SK-N-MC (cell line): ENCODE results near the gene IGIP.

ENCODE experiments used
- DNase-seq: peaks from one replicate; pipeline ENCODE4 v3.0.0-alpha.2; 2011; ENCODE audit warnings: low read depth, low spot score
- H3K27ac ChIP-seq: fragments of 200-600 bp; sonication (generic); 2 replicates; pipeline ENCODE4 v1.5.1; 2016; ENCODE audit warnings: mixed run types
- H3K36me3 ChIP-seq: fragments of 200-600 bp; sonication (generic); 2 replicates; pipeline ENCODE4 v1.6.1; 2017; ENCODE audit warnings: antibody characterized with exemption, low read length, mixed read lengths; ENCODE audit not compliant: insufficient read depth
- H3K4me3 ChIP-seq: fragments of 200-600 bp; sonication (generic); 2 replicates; pipeline ENCODE4 v1.5.1; 2016
- H3K9ac ChIP-seq: fragments of 200-600 bp; sonication (generic); 2 replicates; pipeline ENCODE4 v1.8.0; 2017; ENCODE audit warnings: mixed run types, mixed read lengths; ENCODE audit not compliant: insufficient read length
- H3K9me3 ChIP-seq: fragments of 200-600 bp; sonication (generic); 2 replicates; pipeline ENCODE4 v1.6.1; 2017; ENCODE audit warnings: low read depth, mild to moderate bottlenecking, antibody characterized with exemption, low read length, moderate library complexity, mixed read lengths
- EZH2 ChIP-seq: fragments of 200-600 bp; sonication (generic); IDR thresholded peaks from one replicate; pipeline ENCODE4 v1.6.1; 2017; ENCODE audit warnings: antibody characterized with exemption
- FOXP2 ChIP-seq: optimal IDR thresholded peaks from 2 replicates; pipeline ENCODE3; 2011; ENCODE audit warnings: mild to moderate bottlenecking, moderate library complexity; ENCODE audit not compliant: insufficient read depth; ENCODE audit errors: extremely low read length, control extremely low read depth
- POLR2AphosphoS5 ChIP-seq: IDR thresholded peaks from 2 replicates; pipeline ENCODE4 v1.6.1; 2012; ENCODE audit warnings: mild to moderate bottlenecking, low read depth, low read length, borderline replicate concordance

IGIP gene

DNA sequence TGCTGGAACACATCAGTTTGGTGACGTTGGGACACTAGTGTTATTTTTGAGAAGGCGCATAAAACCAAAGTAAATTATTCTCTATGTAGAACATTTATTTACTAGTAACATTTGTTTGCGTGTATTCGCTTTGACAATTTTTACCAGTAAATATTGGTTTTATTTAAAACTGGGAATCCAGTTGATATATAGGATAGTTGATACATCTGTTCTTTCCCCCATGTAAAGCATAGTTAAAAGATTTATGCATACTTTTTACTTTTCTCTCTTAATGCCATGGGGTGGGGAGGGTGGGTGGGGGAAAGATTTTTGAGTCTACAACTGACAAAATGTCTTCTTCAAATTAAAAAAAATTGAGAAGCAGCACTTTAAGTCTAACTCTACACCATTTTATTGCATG is at the start of gene IGIP:
TSS of gene IGIP (plus strand) at position 301 of the 400 bp plus-strand sequence. CDS start 2,540 bp downstream, outside the sequence.
- no peak within 1 kb of the TSS for H3K4me3 ChIP-seq
- no peaks in the 10 kb centered on the region for H3K36me3 ChIP-seq
- TF ChIP-seq EZH2 = no peak
- no peak for TF ChIP-seq POLR2AphosphoS5
- no peak for TF ChIP-seq FOXP2
- no peaks in the 10 kb centered on the region for H3K9me3 ChIP-seq
- no peak for DNase-seq
- H3K27ac ChIP-seq = no peak within 1 kb of the TSS
- no peak within 1 kb of the TSS for H3K9ac ChIP-seq

DNA sequence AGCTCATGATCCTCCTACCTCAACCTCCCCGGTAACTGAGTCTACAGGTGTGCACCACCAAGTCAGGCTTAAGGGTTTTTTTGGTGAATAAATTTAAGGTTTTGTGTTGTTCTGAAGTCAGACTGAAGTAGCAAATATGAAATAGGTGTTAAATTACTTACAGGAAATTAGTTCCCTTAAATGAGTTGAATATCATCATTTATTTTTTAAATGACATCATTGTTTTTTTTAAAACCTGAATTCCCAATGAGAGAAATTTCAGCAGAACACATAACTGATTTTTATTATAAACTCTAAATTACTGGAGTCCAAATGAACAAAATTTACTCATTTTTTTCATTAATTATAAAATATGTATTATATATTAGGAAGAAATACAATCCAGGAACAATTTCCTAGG is 49.6 kb upstream of the IGIP start:
- no peak overlapping the region for H3K9ac ChIP-seq
- H3K27ac ChIP-seq = no peak overlapping the region
- H3K9me3 ChIP-seq = no peaks in the 10 kb centered on the region
- no peak for TF ChIP-seq POLR2AphosphoS5
- TF ChIP-seq FOXP2 = no peak
- TF ChIP-seq EZH2 = no peak
- no peak overlapping the region for H3K4me3 ChIP-seq
- no peak for DNase-seq
- no peaks in the 10 kb centered on the region for H3K36me3 ChIP-seq

DNA sequence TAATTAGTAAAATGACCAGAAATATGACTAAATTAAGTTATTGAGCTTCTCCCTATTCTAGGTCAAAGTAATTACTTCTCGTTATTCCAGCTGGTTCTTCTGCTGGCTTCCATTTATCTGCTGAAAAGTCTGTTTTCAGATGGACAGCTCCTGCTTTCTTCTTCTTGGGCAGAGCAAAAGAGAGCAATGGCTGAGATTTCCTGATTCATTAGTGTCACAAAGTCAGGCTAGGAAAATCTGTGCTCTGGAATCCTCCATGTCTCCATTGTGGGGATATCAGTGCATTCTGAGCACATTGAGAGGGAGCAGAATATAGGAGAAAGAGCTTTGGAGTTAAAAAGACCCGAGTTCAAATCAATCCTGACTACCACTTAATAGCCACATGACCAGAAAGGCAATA is 48.9 kb upstream of the IGIP start:
- no peak overlapping the region for H3K27ac ChIP-seq
- no peak overlapping the region for H3K9ac ChIP-seq
- no peak overlapping the region for H3K4me3 ChIP-seq
- no peaks in the 10 kb centered on the region for H3K9me3 ChIP-seq
- TF ChIP-seq EZH2 (no peak), POLR2AphosphoS5 (no peak), FOXP2 (no peak)
- no peaks in the 10 kb centered on the region for H3K36me3 ChIP-seq
- DNase-seq = no peak

DNA sequence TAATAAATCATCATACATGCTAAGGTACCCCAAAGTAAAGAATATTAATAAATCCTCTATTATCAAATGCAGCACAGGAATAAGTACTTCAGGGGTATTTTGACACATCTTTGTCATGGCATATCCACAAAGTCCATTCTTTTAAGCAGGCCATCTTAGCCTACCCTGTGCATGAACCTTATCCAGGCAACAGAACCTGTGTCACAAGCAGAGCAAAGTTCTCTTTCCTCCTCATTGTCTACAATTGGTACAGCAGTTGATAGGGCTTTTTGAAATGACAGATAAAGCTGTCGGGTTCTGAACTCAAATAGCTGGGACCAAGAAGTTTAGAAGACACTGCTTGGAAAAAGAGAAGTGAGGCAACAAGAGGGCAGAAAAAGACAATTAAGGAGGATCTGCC is 42.6 kb upstream of the IGIP start:
- no peak overlapping the region for H3K4me3 ChIP-seq
- no peak for DNase-seq
- no peak overlapping the region for H3K9ac ChIP-seq
- no peaks in the 10 kb centered on the region for H3K36me3 ChIP-seq
- no peak for TF ChIP-seq EZH2
- no peak for TF ChIP-seq POLR2AphosphoS5
- TF ChIP-seq FOXP2 = no peak
- H3K27ac ChIP-seq = no peak overlapping the region
- H3K9me3 ChIP-seq = no peaks in the 10 kb centered on the region

DNA sequence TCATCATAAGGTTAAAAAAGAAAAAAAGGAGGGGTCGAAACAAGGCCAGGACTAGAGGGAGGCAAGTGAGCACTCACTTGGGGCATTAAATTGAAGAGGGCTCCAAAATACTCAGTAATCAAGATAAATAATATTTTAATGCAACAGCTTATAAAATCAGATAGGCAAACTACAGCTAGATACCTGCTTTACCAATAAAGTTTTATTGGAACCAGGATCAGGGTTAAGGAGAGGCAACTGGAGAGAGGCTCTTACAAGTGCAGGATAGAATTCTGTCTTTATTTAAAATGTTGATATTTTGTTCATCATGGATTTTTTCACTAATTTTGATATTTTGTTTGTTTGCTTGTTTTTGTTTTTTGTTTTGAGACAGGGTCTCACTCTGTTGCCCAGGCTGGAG is 42.1 kb upstream of the IGIP start:
- H3K9ac ChIP-seq = no peak overlapping the region
- no peak for DNase-seq
- no peak for TF ChIP-seq FOXP2
- no peak for TF ChIP-seq EZH2
- TF ChIP-seq POLR2AphosphoS5 = no peak

DNA sequence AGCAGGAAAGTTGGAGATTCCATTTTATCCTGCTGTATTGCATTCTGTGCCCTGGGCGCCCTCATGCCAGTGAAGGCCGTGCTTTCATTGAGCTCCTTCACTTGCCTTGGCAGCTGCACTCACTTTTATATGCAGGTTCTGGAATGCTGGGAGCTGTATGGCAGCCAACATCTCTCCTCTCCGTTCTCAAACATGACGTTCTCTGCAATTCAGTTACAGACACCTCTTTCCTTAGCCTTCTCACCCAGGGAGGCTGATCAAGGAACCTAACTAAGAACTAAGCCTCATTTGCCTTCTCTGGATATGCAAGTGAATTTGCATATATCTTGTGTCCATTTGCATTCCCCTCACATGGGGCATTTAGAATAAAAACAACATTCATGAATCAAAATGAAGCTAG is 41.2 kb upstream of the IGIP start:
- DNase-seq = no peak
- Histone ChIP-seq H3K4me3 (no peak overlapping the region), H3K9ac (no peak overlapping the region), H3K9me3 (no peaks in the 10 kb centered on the region), H3K36me3 (no peaks in the 10 kb centered on the region), H3K27ac (no peak overlapping the region)
- no peak for TF ChIP-seq FOXP2
- TF ChIP-seq POLR2AphosphoS5 = no peak

More for the DNA sequence above, 42.1 kb upstream of the IGIP start:
- H3K27ac ChIP-seq = no peak overlapping the region
- H3K9me3 ChIP-seq = no peaks in the 10 kb centered on the region
- no peaks in the 10 kb centered on the region for H3K36me3 ChIP-seq
- no peak overlapping the region for H3K4me3 ChIP-seq

DNA sequence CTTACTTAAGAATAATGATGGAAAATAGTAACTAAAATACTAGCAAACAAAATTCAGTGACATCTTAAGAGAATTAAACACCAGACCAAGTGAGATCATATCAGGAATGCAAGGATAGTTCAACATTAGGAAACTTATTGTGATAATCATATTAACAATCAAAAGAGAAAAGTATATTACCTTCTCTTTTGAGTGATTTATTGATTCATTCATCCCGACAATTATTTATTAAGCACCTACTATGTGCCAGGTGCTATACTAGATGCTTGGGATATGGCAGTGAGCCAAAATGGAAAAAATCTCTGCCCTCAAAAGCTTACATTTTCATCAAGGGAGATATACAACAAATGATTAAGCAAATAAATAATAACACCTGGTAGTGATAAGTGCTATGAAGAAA is 35.5 kb upstream of the IGIP start:
- Histone ChIP-seq H3K4me3 (no peak overlapping the region), H3K36me3 (no peaks in the 10 kb centered on the region), H3K27ac (no peak overlapping the region), H3K9me3 (no peaks in the 10 kb centered on the region), H3K9ac (no peak overlapping the region)
- DNase-seq = no peak
- TF ChIP-seq EZH2 (no peak), POLR2AphosphoS5 (no peak), FOXP2 (no peak)

DNA sequence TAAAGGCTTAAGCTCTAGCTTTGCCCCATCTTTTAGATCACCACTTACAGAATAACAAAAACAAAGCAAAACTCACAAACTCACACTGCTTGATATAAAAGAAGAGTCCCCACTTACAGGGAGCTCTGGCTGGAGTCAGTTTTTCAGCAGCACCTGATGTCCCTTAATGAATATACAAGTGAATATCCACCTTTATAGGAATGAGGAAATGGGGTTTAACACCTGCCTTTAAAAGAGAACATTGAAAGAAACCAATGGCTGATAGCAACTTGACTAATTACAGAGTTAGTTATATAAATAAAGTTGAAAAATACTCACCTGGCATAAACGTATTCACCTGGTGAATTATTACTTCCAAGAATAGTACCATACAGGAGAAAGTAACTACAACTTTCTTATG is 32.6 kb upstream of the IGIP start:
- DNase-seq = no peak
- TF ChIP-seq FOXP2 (no peak), POLR2AphosphoS5 (no peak), EZH2 (no peak)

DNA sequence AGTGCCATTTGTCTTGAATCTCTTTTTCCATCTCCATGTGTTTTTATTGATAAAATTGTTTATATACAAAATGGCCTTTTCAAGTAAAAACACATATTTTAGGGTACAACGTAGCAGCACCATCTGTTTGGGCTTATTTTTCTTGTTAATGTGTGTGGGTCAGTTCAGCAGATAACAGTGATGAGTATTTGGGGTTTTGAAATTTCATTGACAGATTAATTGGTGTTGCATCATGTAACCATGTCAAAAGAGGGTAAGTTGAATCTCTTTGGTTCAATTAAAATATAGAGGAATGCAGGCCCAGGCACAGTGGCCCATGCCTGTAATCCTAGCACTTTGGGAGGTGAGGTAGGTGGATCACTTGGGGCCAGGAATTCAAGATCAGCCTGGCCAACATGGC is 31.9 kb upstream of the IGIP start:
- DNase-seq = no peak
- H3K4me3 ChIP-seq = no peak overlapping the region
- H3K9me3 ChIP-seq = no peaks in the 10 kb centered on the region
- TF ChIP-seq EZH2 = no peak
- no peak for TF ChIP-seq POLR2AphosphoS5
- TF ChIP-seq FOXP2 = no peak
- no peak overlapping the region for H3K9ac ChIP-seq
- H3K36me3 ChIP-seq = no peaks in the 10 kb centered on the region
- no peak overlapping the region for H3K27ac ChIP-seq

More for the DNA sequence above, 32.6 kb upstream of the IGIP start:
- H3K36me3 ChIP-seq = no peaks in the 10 kb centered on the region
- H3K27ac ChIP-seq = no peak overlapping the region
- no peak overlapping the region for H3K4me3 ChIP-seq
- no peak overlapping the region for H3K9ac ChIP-seq
- H3K9me3 ChIP-seq = no peaks in the 10 kb centered on the region
